ENCODE measurements around the gene VEZF1. TPM values are rescaled to one million over a fixed set of nuclear protein-coding genes. Genes with fewer than 3 reads are reported as not detected.

The VEZF1 gene
- polyA plus RNA-seq, 2 of the 4 experiments (the other 2 are of a cell fraction): 50.3 to 57.7 TPM

DNA sequence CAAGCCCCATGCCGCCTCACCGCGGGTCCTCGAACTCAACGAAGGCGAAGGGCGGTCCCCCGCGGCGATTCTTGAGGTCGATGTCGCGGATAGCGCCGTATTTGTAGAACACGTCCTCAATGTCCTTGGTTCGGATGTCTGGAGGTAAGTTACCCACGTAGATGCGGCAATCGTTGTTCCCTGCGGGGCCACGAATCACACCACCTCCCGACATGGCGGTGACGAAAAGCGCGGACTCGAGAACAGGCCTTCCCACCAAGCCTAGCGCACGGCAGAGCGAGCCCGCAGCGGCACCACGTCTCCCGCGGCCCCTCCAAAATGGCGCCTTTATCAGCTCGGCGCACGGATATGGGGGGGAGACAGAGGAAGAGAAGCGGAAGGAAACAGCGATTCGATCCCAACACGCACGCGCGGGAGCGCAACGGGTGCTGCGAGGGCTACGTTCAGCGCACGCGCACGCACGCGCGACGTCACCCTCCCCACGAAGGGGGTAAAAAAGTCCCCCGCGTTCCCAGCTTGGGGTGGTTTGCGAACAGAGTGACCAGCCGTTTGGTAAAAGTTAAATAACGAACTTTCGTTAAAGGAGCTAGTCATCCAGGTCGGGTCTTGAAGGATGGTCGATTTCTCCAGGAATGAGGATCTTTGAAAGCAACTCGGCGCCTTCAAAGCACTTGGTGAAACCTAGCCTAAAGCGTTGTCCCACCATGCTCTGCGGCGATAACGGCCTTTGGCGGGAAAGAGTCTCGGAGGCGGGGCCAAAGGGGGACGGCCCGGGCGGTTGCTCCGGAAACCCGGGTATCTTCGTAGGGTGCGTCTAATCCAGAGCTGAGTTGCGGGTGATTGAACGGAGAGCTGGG, 19.1 kb upstream of the VEZF1 start, which contains the start of gene SRSF1 (continued):
- TF ChIP-seq, protein P1, sequence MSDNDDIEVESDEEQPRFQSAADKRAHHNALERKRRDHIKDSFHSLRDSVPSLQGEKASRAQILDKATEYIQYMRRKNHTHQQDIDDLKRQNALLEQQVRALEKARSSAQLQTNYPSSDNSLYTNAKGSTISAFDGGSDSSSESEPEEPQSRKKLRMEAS (IDR thresholded peaks at IDR 0.05): peak; percentile 96

GRCh38 chr17:58006560-58006923, 18.5 kb upstream of the VEZF1 start:
- FAIRE-seq (no peak), DNase-seq (ENCODE audit: low read depth in 1 of 2, low spot score in 1 of 2) (peak; percentile 59 to 87)
- POLR2A ChIA-PET: interaction anchor here (0.6 to 3.9 kb wide), 16 partner anchors 10 to 182 kb away, joined by 3 to 86 read pairs (median 7); partner anchors contain the start of genes CUEDC1, DYNLL2, MRPS23 and VEZF1

More at GRCh38 chr17:58006560-58006923, 18.5 kb upstream of the VEZF1 start:
- Histone ChIP-seq H3K9me3 (no peaks in the 10 kb centered on the region), H3K4me1 (peaks cover 45% of the 10 kb centered on the region), H3K4me2 (peak overlapping the region; percentile 89), H3K4me3 (peak overlapping the region; percentile 71), H3K27ac (peak overlapping the region; percentile 95 to 97)
- TF ChIP-seq ESRRA (IDR thresholded peaks at IDR 0.05; ENCODE audit: borderline replicate concordance, low read length): no peak
- no peak for TF ChIP-seq MAZ (IDR thresholded peaks at IDR 0.05; ENCODE audit: borderline replicate concordance, low read depth, low read length)
- no peak for TF ChIP-seq KDM5A (IDR thresholded peaks at IDR 0.05)
- no peak for TF ChIP-seq CBX8 (IDR thresholded peaks at IDR 0.05)
- TF ChIP-seq, protein P2, sequence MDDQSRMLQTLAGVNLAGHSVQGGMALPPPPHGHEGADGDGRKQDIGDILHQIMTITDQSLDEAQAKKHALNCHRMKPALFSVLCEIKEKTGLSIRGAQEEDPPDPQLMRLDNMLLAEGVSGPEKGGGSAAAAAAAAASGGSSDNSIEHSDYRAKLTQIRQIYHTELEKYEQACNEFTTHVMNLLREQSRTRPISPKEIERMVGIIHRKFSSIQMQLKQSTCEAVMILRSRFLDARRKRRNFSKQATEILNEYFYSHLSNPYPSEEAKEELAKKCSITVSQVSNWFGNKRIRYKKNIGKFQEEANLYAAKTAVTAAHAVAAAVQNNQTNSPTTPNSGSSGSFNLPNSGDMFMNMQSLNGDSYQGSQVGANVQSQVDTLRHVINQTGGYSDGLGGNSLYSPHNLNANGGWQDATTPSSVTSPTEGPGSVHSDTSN (IDR thresholded peaks at IDR 0.05): 0 out of 2 replicates have a peak, but pooled peaks have one; percentile 15
- no peak for TF ChIP-seq GATA3 (IDR thresholded peaks at IDR 0.05; ENCODE audit: borderline replicate concordance)
- TF ChIP-seq RNF2 (IDR thresholded peaks at IDR 0.05; ENCODE audit: borderline replicate concordance, low read depth): no peak
- no peak for TF ChIP-seq NR3C1 (IDR thresholded peaks at IDR 0.05)
- TF ChIP-seq MYC (IDR thresholded peaks at IDR 0.05; ENCODE audit: borderline replicate concordance, low read length): peak; percentile 98
- TF ChIP-seq EP300 (IDR thresholded peaks at IDR 0.05): no peak
- TF ChIP-seq TFCP2L1 (CRISPR knock-in tag; IDR thresholded peaks at IDR 0.05): 0 out of 2 replicates have a peak, but pooled peaks have one; percentile 47
- TF ChIP-seq ATOH8 (CRISPR knock-in tag; IDR thresholded peaks at IDR 0.05; ENCODE audit: low read depth): peak; percentile 27; the same call in 1 of the 2 replicates
- no peak for TF ChIP-seq POLR2AphosphoS2 (conservative IDR thresholded peaks at IDR 0.05; ENCODE audit: low read length)
- no peak for TF ChIP-seq SMC3 (IDR thresholded peaks at IDR 0.05)
- TF ChIP-seq ZFP36 (IDR thresholded peaks at IDR 0.05; ENCODE audit: borderline replicate concordance, partially characterized antibody): no peak
- 0 out of 2 replicates have a peak, but pooled peaks have one; percentile 12 for TF ChIP-seq TP53 (CRISPR knock-in tag; IDR thresholded peaks at IDR 0.05)
- TF ChIP-seq, protein P1 (IDR thresholded peaks at IDR 0.05): peak; percentile 97
- no peak for TF ChIP-seq SREBF2 (IDR thresholded peaks at IDR 0.05)
- TF ChIP-seq, protein P3, sequence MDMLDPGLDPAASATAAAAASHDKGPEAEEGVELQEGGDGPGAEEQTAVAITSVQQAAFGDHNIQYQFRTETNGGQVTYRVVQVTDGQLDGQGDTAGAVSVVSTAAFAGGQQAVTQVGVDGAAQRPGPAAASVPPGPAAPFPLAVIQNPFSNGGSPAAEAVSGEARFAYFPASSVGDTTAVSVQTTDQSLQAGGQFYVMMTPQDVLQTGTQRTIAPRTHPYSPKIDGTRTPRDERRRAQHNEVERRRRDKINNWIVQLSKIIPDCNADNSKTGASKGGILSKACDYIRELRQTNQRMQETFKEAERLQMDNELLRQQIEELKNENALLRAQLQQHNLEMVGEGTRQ (IDR thresholded peaks at IDR 0.05): peak; percentile 2; the same call in 1 of the 2 replicates
- TF ChIP-seq PHF8 (IDR thresholded peaks at IDR 0.05; ENCODE audit: borderline replicate concordance, low read depth): no peak
- TF ChIP-seq CHD2 (IDR thresholded peaks at IDR 0.05; ENCODE audit: low read length, partially characterized antibody): peak; percentile 49
- TF ChIP-seq, protein P4, sequence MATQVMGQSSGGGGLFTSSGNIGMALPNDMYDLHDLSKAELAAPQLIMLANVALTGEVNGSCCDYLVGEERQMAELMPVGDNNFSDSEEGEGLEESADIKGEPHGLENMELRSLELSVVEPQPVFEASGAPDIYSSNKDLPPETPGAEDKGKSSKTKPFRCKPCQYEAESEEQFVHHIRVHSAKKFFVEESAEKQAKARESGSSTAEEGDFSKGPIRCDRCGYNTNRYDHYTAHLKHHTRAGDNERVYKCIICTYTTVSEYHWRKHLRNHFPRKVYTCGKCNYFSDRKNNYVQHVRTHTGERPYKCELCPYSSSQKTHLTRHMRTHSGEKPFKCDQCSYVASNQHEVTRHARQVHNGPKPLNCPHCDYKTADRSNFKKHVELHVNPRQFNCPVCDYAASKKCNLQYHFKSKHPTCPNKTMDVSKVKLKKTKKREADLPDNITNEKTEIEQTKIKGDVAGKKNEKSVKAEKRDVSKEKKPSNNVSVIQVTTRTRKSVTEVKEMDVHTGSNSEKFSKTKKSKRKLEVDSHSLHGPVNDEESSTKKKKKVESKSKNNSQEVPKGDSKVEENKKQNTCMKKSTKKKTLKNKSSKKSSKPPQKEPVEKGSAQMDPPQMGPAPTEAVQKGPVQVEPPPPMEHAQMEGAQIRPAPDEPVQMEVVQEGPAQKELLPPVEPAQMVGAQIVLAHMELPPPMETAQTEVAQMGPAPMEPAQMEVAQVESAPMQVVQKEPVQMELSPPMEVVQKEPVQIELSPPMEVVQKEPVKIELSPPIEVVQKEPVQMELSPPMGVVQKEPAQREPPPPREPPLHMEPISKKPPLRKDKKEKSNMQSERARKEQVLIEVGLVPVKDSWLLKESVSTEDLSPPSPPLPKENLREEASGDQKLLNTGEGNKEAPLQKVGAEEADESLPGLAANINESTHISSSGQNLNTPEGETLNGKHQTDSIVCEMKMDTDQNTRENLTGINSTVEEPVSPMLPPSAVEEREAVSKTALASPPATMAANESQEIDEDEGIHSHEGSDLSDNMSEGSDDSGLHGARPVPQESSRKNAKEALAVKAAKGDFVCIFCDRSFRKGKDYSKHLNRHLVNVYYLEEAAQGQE (IDR thresholded peaks at IDR 0.05): no peak
- no peak for TF ChIP-seq BHLHE40 (IDR thresholded peaks at IDR 0.05; ENCODE audit: low read depth, low read length)
- no peak for TF ChIP-seq CBX2 (IDR thresholded peaks at IDR 0.05; ENCODE audit: borderline replicate concordance, low read depth)
- peak; percentile 66 to 79 for ATAC-seq
- WGBS (ENCODE audit: missing lambda C conversion rate): 4% methylated on average over 20 of the region's 20 CpGs
- CTCF ChIA-PET: interaction anchor here (1.0 to 26.3 kb wide), 8 partner anchors 8 to 173 kb away, joined by 3 to 1377 read pairs (median 8); partner anchors contain the start of gene MRPS23

Data from A549 (cell line).